SJCRH30 (cell line): ENCODE results near the gene HSPA4. TPM values are rescaled to one million over a fixed set of nuclear protein-coding genes. Genes with fewer than 3 reads are reported as not detected.
"Not testable (repeated sequence)": the region's sequence is repeated elsewhere in the genome, so short reads cannot be mapped to it uniquely, and the experiment has no call there.

Experiments
- DNase-seq, 2 experiments: peaks; one replicate each; pipeline ENCODE4 v3.0.0-alpha.2; 2015 to 2020
- H3K27ac ChIP-seq: fragments of 250-450 bp; sonication (Bioruptor Pico); 2 replicates; pipeline ENCODE4 v1.5.1; 2020; ENCODE audit warnings: mild to moderate bottlenecking, moderate library complexity
- H3K27me3 ChIP-seq: fragments of 250-450 bp; sonication (Bioruptor Pico); 2 replicates; pipeline ENCODE4 v1.5.1; 2020; ENCODE audit warnings: mild to moderate bottlenecking, moderate library complexity
- H3K36me3 ChIP-seq: fragments of 250-450 bp; sonication (Bioruptor Pico); 2 replicates; pipeline ENCODE4 v1.5.1; 2020; ENCODE audit warnings: mild to moderate bottlenecking, moderate library complexity
- H3K4me1 ChIP-seq: fragments of 250-450 bp; sonication (Bioruptor Pico); 2 replicates; pipeline ENCODE4 v1.5.1; 2020; ENCODE audit warnings: mild to moderate bottlenecking, moderate library complexity
- H3K4me3 ChIP-seq: fragments of 250-450 bp; sonication (Bioruptor Pico); 2 replicates; pipeline ENCODE4 v1.5.1; 2020; ENCODE audit warnings: mild to moderate bottlenecking, moderate library complexity
- H3K9me3 ChIP-seq: fragments of 250-450 bp; sonication (Bioruptor Pico); replicated peaks from 2 replicates; pipeline ENCODE4 v1.5.1; 2020; ENCODE audit warnings: mild to moderate bottlenecking, moderate library complexity
- total RNA-seq: library from RNA; depleted of rRNA; stranded (reverse); fragments of >200 nt; shearing (Covaris generic); gene quantifications from 2 replicates; pipeline ENCODE4 v1.2.3, GENCODE V29; 2014

HSPA4 gene
- total RNA-seq, 1 experiment from 2014 or later, result 173 TPM

DNA sequence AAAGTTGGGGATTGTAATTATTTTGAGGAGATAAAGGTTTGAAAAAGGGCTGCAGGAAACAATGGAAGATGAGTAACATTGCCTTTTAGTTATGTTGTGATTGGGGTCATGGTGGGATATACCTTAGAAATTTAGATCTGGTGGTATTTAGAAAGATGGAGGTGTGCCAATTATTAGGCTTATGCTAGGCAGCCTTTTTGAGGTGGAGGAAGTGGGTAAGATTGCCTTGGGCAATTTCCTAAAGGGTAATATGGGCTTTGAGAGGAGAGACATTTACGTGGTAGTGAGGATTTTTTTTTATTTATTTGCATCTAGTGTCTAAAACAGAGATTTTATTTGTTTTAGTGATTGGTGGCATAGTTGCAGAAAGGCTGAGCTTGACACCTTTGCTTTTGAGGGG lies 10.5 kb downstream of the HSPA4 start:
- Histone ChIP-seq H3K27ac (no peak overlapping the region), H3K4me3 (no peak overlapping the region), H3K27me3 (no peaks in the 10 kb centered on the region), H3K36me3 (peaks cover 26% of the 10 kb centered on the region), H3K4me1 (no peaks in the 10 kb centered on the region), H3K9me3 (no peaks in the 10 kb centered on the region)
- no peak for DNase-seq

DNA sequence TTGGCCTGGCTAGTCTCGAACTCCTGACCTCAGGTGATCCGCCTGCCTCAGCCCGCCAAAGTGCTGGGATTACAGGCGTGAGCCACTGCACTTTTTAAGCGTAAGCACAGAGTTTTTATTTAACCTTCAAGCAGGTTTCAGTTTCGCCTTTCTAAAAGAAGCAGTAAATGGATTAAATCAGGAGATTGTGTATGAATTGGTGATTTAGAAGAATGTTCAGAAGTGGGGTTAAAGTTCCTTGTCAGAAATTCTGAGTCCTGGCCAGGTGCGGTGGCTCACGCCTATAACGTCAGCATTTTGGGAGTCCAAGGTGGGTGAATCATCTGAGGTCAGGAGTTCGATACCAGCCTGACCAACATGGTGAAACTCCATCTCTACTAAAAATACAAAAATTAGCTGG lies 12.2 kb downstream of the HSPA4 start:
- no peak for DNase-seq
- Histone ChIP-seq H3K36me3 (peaks cover 40% of the 10 kb centered on the region), H3K9me3 (no peaks in the 10 kb centered on the region), H3K27me3 (no peaks in the 10 kb centered on the region), H3K4me3 (no peak overlapping the region), H3K27ac (no peak overlapping the region), H3K4me1 (no peaks in the 10 kb centered on the region)

DNA sequence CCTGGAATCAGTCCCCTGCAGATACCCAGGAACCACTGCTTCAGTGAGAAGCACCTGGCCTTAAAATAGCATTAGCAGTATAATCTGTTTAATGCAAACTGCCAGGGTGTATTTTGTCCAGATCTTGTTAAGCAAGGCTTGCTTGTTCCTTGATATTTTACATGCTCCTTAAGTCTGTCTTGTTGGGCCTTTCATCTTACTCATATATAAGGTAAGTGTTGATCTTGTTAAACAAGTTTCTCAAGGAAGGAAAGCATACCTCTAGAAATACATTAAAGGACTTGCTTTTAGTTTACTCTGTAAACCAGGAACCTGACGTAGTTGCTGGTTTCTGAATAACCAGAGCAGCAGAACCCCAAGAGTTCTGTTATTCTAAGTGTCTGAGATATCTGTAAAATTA lies 13.7 kb downstream of the HSPA4 start:
- Histone ChIP-seq H3K4me1 (no peaks in the 10 kb centered on the region), H3K4me3 (no peak overlapping the region), H3K27ac (no peak overlapping the region), H3K27me3 (no peaks in the 10 kb centered on the region), H3K9me3 (no peaks in the 10 kb centered on the region), H3K36me3 (peaks cover 55% of the 10 kb centered on the region)
- DNase-seq, result no peak

DNA sequence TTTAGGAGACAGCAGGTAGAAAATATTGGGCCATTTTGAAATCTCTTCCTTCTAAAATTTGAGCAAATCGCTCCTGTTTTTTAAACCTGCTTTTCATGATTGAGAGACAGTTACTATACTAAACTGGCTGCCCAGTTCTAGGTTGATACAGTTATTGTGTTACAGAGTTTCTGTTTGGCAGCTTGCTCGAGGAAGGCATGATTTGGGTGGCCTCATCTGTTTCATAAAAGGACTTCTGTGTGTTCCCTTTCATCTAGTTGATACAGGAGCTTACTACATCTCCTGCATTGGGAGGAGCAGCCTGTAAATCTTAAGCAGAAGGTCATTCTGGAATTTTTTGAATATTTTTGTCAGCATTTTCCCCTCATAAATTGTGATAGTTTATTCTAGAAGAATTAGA lies 14.2 kb downstream of the HSPA4 start:
- Histone ChIP-seq H3K27ac (no peak overlapping the region), H3K27me3 (no peaks in the 10 kb centered on the region), H3K9me3 (no peaks in the 10 kb centered on the region), H3K36me3 (peaks cover 60% of the 10 kb centered on the region), H3K4me3 (no peak overlapping the region), H3K4me1 (no peaks in the 10 kb centered on the region)
- DNase-seq, result no peak

DNA sequence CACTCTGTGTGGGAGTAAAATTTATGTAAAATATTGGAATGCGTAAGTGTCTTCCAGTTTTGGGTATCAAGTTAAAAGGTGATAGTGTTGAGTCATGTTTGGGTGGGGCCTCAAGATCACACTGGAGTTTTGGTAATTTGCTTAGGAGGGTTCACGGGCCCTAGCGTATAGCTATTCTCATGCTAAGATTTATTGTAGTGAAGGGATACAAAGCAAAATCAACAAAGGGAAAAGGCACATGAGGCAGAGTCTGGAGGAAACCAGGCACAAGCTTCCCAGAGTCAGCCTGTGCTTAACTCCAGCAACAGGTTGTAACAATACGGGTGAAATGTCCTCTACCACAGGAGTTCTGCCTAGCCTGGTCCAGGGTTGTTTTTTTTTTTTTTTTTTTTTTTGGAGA lies 20.2 kb downstream of the HSPA4 start:
- no peak for DNase-seq
- H3K27ac ChIP-seq, result no peak overlapping the region
- no peaks in the 10 kb centered on the region for H3K9me3 ChIP-seq
- no peaks in the 10 kb centered on the region for H3K4me1 ChIP-seq
- no peak overlapping the region for H3K4me3 ChIP-seq
- no peaks in the 10 kb centered on the region for H3K27me3 ChIP-seq
- peaks cover 89% of the 10 kb centered on the region for H3K36me3 ChIP-seq

DNA sequence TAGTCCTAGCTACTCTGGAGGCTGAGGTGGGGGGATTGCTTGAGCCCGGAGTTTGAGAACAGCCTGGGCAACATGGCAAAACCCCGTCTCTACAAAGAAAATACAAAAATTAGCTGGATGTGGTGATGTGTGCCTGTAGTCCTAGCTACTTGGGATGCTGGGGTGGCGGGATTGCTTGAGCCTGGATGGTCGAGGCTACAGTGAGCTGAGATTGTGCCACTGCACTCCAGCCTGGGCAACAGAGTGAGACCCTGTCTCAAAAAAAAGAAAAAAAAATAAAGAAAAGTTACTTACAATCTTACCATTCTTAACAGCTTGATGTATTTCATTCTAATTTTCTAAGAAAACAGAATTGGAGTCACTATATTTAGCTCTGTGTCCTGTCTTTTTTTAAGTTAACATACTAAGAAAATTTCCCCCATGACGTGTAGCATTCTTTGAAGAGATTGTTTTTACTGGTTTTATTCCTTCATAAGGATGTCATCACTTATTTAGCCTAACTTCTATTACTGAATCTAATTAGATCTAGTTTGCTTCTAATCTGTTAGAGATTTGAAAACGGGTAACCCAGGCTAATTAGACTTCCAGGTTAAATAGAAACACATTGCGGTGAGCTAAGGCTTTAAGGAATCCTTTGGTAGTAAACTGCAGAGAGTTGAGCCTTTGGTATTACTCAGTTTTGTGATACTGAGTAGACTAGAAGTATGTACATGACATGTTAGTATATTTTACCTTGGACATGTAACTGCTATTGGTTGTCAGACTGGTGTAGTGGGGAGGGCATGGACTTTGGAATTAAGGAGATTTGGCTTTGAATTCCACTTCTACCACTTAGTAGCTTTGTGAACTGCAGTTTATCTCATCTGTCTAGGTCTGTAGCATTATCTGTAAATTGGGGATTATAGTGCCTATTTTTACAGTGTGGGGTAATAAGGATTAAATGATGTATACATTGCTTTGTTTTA lies 24.0 kb downstream of the HSPA4 start:
- H3K27me3 ChIP-seq, result no peaks in the 10 kb centered on the region
- peaks cover 68% of the 10 kb centered on the region for H3K36me3 ChIP-seq
- no peaks in the 10 kb centered on the region for H3K9me3 ChIP-seq
- DNase-seq, result no peak
- H3K27ac ChIP-seq, result no peak overlapping the region
- no peak overlapping the region for H3K4me3 ChIP-seq
- H3K4me1 ChIP-seq, result no peaks in the 10 kb centered on the region

DNA sequence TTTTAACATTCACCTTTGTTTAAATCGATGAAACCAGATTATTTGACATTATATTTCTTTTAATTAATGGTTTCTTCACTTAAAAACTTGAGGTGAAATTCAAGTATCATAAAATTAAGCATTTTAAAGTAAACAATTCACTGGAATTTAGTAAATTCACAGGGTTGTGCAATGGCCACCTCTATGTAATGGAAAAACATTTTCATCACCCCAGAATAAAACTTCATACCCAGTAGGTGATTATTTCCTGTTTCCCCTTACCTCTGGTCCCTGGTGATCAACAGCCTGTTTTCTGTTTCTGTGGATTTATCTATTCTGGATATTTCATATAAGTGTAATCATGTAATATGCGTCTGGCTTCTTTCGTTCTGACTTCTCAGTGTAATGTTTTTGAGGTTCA lies 27.2 kb downstream of the HSPA4 start:
- Histone ChIP-seq H3K27ac (no peak overlapping the region), H3K9me3 (no peaks in the 10 kb centered on the region), H3K36me3 (peaks cover 60% of the 10 kb centered on the region), H3K4me3 (no peak overlapping the region), H3K4me1 (no peaks in the 10 kb centered on the region), H3K27me3 (no peaks in the 10 kb centered on the region)
- DNase-seq, result no peak

DNA sequence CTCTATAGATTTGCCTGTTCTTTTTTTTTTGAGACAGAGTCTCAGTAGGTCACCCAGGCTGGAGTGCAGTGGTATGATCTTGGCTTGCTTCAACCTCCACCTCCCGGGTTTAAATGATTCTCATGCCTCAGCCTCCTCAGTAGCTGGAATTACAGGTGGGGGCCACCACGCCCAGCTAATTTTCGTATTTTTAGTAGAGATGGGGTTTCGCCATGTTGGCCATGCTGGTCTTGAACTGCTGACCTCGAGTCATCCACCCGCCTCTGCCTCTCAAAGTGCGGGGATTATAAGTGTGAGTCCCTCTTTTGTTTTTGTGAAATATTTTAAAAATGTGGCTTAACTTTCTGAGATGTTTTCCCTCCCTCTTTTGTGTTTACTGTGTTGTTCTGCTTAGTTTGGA lies 29.2 kb downstream of the HSPA4 start:
- no peaks in the 10 kb centered on the region for H3K9me3 ChIP-seq
- DNase-seq, result no peak
- H3K36me3 ChIP-seq, result peaks cover 54% of the 10 kb centered on the region
- H3K4me3 ChIP-seq, result no peak overlapping the region
- H3K27me3 ChIP-seq, result no peaks in the 10 kb centered on the region
- H3K27ac ChIP-seq, result no peak overlapping the region
- H3K4me1 ChIP-seq, result no peaks in the 10 kb centered on the region

DNA sequence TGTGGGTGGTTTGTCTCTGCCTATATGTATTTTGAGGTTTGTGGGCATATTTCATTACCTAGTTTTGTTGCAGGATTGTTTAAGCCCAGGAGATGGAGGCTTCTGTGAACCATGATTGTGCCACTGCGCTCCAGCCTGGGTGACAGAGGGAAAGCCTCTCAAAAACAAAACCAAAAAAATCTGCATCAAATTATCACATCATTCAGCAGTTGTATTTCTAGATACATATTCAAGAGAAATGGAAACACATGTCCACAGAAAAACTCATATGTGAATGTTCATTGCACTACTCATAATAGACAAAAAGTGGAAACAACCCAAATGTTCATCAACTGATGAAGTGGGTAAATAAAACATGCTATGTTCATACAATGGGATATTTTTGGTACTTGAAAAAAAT lies 29.9 kb downstream of the HSPA4 start:
- H3K27me3 ChIP-seq, result no peaks in the 10 kb centered on the region
- H3K4me1 ChIP-seq, result no peaks in the 10 kb centered on the region
- H3K27ac ChIP-seq, result no peak overlapping the region
- no peaks in the 10 kb centered on the region for H3K9me3 ChIP-seq
- no peak for DNase-seq
- peaks cover 47% of the 10 kb centered on the region for H3K36me3 ChIP-seq
- H3K4me3 ChIP-seq, result no peak overlapping the region

DNA sequence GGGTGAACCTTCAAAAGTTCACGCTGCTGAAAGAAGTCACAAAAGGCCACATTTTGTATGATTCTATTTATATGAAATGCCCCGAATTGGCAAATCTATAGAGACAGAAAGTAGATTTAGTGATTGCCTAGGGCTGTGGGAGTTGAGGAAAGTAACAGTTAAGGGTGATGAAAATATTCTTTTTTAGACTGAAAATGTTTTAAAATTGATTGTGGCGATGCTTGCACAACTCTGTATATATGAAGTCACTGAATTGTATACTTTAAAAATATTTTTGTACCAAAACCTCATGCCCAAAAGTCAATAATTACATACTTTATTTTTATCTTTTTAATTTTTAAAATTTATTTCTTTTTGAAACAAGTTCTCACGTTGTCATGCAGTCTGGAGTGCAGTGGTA lies 30.3 kb downstream of the HSPA4 start:
- H3K36me3 ChIP-seq, result peaks cover 43% of the 10 kb centered on the region
- no peak overlapping the region for H3K27ac ChIP-seq
- no peaks in the 10 kb centered on the region for H3K4me1 ChIP-seq
- no peak overlapping the region for H3K4me3 ChIP-seq
- H3K9me3 ChIP-seq, result no peaks in the 10 kb centered on the region
- no peak for DNase-seq
- H3K27me3 ChIP-seq, result no peaks in the 10 kb centered on the region

DNA sequence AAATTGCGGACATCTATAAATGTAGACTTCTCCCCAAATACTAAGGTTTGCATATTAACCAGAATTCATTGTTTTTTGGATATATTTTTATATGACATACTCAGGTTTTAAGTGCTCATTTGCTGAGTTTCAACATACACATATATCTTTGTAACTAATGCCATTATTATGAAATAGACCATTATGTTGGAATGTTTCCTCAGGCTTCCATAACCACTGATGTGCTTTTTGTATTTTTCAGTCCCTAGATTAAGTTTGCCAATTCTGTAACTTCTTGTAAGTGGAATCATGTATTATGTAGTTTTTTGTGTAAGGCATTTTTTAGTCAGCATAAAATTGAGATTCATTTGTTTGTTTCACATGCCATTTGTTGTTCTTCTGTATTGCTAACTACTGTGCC lies 32.1 kb downstream of the HSPA4 start:
- DNase-seq, result no peak
- Histone ChIP-seq H3K27me3 (no peaks in the 10 kb centered on the region), H3K9me3 (no peaks in the 10 kb centered on the region), H3K4me3 (no peak overlapping the region), H3K27ac (no peak overlapping the region), H3K4me1 (no peaks in the 10 kb centered on the region), H3K36me3 (peaks cover 53% of the 10 kb centered on the region)

DNA sequence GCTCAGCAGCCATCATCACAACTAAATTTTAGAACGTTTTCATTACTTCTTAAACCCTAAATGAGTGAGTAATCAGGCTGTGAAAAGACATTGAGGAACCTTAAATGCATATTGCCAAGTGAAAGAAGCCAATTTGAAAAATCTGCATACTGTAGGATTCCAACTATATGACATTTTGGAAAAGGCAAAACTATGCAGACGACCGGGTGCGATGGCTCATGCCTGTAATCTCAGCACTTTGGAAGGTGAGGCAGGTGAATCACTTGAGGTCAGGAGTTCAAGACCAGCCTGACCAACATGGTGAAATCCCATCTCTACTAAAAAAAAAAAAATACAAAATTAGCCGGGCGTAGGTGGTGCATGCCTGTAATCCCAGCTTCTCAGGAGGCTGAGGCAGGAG lies 33.4 kb downstream of the HSPA4 start:
- not testable (repeated sequence) for H3K27me3 ChIP-seq, H3K4me3 ChIP-seq, H3K4me1 ChIP-seq, DNase-seq, H3K27ac ChIP-seq, H3K9me3 ChIP-seq
- peaks cover 59% of the 10 kb centered on the region for H3K36me3 ChIP-seq

DNA sequence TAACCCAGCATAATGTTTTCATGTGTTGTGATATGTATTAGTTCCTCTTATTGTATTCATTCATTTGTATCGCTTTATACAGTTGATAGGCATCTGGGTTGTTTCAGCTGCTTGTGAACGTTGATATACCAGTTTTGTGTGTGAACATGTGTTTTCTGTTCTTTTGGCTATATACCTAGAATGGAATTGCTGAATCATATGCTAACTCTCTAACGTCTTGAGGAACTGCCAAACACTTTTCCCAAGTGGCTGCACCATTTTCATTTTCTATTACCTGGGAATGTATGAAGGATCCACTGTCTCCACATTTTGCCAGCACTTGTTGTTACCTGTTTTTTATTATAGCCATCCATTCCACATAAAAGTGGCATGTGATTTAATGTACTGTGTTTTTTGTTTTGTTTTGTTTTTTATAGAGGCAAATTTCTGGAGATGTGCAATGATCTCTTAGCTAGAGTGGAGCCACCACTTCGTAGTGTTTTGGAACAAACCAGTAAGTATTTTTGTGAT lies 34.6 kb downstream of the HSPA4 start:
- Histone ChIP-seq H3K4me1 (no peaks in the 10 kb centered on the region), H3K27ac (no peak overlapping the region), H3K27me3 (no peaks in the 10 kb centered on the region), H3K36me3 (peaks cover 64% of the 10 kb centered on the region), H3K9me3 (no peaks in the 10 kb centered on the region), H3K4me3 (no peak overlapping the region)
- DNase-seq, result no peak

DNA sequence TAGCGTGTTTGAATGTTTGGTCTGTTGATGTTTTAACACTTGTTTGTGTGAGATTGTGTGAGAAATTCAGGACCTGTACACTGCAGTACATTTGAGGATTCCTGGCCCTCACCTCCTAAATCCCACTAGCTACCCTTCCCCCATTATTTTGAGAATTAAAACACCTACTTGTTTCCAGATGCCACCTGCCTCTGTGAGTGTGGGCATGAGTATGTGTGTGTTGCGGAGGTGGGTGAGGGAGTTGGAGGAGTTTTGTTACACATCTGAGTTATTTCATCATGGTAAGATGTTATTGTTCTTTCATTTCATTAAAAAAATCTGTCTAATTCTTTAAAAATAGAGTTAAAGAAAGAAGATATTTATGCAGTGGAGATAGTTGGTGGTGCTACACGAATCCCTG lies 36.3 kb downstream of the HSPA4 start:
- no peaks in the 10 kb centered on the region for H3K4me1 ChIP-seq
- no peak overlapping the region for H3K27ac ChIP-seq
- H3K27me3 ChIP-seq, result no peaks in the 10 kb centered on the region
- H3K4me3 ChIP-seq, result no peak overlapping the region
- H3K36me3 ChIP-seq, result peaks cover 64% of the 10 kb centered on the region
- no peaks in the 10 kb centered on the region for H3K9me3 ChIP-seq
- no peak for DNase-seq

DNA sequence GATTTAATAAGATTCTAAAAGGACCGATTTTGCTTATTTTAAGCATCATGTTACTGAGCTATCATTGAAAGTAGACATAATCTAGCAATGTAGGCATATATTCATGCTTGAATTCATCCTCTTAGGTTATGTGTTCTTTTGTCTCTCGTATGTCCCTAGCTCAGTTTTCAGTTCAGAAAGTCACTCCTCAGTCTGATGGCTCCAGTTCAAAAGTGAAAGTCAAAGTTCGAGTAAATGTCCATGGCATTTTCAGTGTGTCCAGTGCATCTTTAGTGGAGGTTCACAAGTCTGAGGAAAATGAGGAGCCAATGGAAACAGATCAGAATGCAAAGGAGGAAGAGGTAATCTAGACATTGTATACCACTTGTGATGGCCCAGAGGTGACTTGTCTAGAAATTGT lies 39.2 kb downstream of the HSPA4 start:
- H3K9me3 ChIP-seq, result no peaks in the 10 kb centered on the region
- no peak overlapping the region for H3K4me3 ChIP-seq
- H3K27me3 ChIP-seq, result no peaks in the 10 kb centered on the region
- no peaks in the 10 kb centered on the region for H3K4me1 ChIP-seq
- DNase-seq, result no peak
- H3K36me3 ChIP-seq, result peaks cover 72% of the 10 kb centered on the region
- H3K27ac ChIP-seq, result no peak overlapping the region

DNA sequence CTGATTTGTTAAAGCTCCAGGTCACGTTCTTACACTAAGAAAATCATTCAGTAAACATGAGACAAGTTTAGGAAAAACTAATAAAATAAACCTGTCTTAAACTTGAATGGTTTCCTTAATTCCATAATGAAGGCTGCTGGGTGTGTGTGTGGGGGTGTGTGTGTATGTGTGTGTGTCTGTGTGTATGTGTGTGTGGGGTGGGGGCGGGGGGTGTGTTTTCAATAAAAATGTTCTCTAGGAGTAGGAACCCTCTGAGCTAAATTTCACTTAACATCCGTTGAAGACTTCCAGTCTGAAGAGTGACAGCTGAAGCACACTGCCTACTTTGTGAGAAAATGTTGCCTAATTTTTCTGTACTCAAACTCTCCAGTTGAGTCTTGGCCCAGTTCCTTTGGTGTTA lies 54.5 kb downstream of the HSPA4 start:
- Histone ChIP-seq H3K27ac (no peak overlapping the region), H3K4me3 (no peak overlapping the region), H3K9me3 (no peaks in the 10 kb centered on the region), H3K4me1 (no peaks in the 10 kb centered on the region), H3K27me3 (no peaks in the 10 kb centered on the region; the same call in 1 of the 2 replicates), H3K36me3 (peaks cover 42% of the 10 kb centered on the region)
- DNase-seq, result no peak
